A375 (cell line): Measurements from ENCODE around the gene TRIM47. TPM values are rescaled to one million over a fixed set of nuclear protein-coding genes. Genes with fewer than 3 reads are reported as not detected.

Source experiments
- total RNA-seq: library from RNA; depleted of rRNA; stranded (reverse); fragments of >200 nt; shearing (Covaris generic); gene quantifications from 2 replicates; pipeline ENCODE4 v1.2.3, GENCODE V29; 2014; rRNA removed

TRIM47 gene, protein sequence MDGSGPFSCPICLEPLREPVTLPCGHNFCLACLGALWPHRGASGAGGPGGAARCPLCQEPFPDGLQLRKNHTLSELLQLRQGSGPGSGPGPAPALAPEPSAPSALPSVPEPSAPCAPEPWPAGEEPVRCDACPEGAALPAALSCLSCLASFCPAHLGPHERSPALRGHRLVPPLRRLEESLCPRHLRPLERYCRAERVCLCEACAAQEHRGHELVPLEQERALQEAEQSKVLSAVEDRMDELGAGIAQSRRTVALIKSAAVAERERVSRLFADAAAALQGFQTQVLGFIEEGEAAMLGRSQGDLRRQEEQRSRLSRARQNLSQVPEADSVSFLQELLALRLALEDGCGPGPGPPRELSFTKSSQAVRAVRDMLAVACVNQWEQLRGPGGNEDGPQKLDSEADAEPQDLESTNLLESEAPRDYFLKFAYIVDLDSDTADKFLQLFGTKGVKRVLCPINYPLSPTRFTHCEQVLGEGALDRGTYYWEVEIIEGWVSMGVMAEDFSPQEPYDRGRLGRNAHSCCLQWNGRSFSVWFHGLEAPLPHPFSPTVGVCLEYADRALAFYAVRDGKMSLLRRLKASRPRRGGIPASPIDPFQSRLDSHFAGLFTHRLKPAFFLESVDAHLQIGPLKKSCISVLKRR
- total RNA-seq: 29.5 and 30.5 TPM in 2 replicates

DNA sequence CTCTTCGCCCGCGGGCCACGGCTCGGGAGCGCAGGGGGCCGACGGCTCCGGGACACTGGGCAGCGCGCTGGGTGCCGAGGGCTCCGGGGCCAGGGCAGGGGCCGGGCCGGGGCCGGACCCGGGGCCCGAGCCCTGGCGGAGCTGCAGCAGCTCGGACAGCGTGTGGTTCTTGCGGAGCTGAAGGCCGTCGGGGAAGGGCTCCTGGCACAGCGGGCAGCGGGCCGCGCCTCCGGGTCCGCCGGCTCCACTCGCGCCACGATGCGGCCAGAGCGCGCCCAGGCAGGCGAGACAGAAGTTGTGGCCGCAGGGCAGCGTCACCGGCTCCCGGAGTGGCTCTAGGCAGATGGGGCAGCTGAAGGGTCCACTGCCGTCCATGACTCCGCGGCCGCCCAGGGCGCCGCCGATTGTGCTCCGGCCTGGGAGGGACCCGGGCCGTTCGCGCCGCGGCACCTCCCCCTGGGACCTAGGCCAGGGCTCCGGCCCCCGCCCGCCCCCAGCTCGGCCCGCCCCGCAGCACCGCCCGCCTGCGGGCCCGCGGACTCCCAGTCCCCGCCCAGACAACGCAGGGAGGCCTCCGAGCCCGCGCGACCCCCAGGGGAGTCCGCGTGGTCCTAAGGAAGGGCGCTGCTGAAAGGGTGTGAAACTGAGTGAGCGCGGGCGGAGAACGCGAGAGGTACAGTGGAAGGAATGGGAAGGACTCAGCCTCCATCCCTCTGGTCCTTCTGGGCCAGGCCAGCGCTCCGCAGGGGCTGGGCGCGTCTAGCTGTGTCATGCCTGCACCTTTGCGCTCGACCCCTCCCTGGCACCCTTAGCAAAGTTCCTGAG, at the start of gene TRIM47:
TSS of gene TRIM47 (minus strand) at position 408 of the 825 bp plus-strand sequence. CDS start at position 375, 33 bp downstream.

DNA sequence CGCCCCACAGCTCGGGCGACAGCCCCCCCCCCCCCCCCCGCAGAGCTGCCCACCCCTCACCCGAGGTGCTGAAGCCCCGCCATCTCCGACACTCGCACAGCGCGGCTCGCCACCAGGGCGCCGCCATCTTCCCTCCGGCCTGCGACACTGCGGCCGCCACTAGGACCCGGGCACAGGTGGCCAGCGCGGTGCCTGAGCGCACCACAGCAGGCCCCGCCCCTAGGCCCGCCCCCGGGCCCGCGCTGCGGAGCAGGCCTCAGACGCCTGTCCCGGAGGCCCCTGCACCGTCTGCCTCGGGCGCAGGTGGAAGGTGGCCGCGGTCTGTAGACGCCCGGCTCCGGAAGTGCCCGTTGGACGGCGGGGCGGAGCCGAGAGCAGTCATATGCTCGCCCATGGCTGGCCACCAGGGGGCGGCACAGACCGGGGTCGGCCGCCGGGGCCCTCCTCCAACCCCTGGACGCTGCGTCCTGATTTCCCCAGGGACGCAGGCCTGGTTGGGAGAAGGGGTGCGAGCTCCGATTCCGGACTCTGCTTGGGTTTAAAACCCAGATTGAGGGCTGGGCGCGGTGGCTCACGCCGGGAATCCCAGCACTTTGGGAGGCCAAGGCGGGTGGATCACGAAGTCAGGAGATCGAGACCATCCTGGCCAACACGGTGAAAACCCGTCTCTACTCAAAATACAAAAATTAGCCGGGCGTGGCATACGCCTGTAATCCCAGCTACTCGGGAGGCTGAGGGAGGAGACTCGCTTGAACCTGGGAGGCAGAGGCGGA, 26.6 kb upstream of the TRIM47 start, which contains the start of gene MRPL38:
TSS of gene MRPL38 (minus strand) at position 136 of the 773 bp plus-strand sequence. CDS start at position 127, 9 bp downstream.

DNA sequence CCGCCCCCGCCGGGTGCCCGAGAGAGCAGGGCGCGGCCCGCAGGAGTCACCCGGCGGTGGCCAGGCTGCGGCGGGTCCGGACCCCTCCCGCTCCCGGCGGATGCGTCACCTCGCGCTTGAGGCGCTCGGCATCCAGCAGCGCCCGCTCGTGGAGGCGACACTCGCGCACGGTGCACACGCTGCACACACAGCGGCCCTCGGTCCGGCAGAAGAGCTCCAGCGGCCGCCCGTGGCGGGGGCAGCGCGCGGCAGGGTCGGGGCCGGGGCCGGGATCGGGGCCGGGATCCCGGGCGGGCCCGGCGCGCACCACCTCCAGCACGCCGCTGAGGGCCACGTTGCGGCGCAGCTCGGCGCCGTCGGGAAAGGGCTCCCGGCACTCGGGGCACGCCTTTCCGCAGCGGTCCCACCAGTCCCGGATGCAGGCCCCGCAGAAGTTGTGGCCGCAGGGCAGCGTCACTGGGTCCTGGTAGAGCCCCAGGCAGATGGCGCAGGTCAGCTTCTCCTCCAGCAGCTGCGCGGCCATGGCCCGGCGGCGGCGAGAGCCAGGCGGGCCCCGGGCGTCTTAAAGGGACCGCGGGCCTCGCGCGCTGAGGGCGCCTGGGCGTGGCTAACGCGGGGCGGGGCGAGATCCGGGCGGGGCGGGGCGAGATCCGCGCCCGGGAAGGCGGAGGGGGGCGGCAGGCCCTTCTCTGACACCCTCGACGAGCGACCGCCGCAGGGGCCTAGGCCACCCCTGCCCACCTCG, 18.2 kb upstream of the TRIM47 start, which contains the start of gene TRIM65:
TSS of gene TRIM65 (minus strand) at position 537 of the 745 bp plus-strand sequence. CDS start at position 523, 14 bp downstream.

DNA sequence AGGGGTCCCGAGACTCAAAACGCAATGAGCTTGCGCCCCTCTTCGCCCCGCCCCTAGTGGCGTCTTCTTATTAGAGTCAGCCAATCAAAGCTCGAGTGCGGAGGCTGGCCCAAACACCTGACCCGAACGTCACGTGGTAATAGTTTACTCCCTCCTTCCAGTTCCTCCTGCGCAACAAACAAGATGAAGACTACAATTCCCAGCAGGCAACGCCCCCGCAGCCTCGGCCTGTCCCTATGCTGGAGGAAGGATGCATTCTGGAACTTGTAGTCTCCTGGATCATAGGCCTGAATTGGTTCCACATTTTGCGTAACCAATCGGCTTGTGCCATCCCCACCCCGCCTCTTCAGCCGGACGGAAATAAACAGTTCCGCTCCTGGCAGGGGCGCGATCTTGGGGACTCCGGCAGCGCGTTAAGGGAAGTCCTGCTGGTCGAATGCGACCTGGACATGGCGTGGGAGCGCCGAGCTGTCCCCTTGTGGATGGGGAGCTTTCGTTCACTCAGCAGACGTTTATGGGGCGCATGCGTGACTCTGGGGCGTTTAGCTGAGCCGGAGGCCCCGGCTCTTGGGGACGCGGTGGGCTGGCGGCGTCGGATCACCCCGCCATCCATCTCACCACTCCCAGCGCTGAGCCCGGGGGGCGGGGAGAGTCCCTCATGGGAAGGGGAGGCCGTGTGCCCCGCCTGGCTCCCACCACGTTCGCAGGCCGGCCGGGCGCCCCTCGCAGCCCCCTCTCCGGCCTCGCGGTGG, 22.9 kb downstream of the TRIM47 start, which contains the start of gene WBP2:
TSS of gene WBP2 (minus strand) at position 26 of the 752 bp plus-strand sequence. CDS start 38 bp downstream, outside the sequence.

DNA sequence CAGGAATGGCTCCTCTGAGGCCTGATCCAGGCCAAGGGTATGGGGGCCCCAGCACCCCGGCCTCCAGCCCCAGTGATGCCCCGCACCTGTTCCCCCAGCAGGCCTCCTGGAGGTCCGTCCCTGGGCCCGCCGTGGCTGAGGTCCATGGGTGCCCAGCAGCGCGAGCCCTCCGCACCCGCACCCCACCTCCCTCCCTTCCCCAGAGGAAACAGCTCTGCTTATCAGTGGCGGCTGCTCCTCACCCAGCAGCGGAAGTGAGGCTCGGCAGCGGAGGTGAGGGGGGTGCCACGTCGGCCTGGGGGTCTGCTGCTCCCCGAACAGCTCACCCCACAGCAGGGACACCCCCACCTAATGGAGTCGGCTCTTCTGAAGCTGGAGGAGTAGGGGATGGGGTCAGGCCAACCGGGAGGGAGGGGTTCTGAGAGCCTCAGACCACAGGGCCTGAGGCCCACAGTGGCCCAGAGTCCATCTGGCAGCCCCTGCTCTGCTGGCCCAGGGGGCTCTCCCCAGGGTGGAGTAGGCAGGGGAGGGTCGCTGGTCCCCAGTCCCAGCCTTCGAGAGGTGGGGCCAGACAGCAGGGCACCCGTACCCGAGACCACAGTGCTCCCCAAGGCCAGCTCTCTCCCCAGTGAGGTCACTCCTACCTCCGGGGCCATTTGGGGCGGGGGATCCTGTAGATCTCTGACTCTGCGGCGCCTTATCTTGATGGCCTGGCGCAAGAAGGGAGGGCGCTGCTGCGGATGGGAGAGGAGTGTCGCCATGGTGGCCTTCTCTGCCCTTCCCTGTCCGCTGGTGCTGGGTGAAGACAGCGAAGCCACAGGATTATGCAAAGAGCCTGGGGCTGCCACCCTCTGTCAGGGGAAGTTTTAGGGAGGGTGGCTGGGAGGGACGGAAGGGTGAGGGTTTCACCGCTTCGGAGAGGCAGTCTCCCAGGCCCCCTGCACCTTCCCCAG, 34.5 kb downstream of the TRIM47 start, which contains the start of gene UNC13D:
TSS of gene UNC13D (minus strand) at position 828 of the 953 bp plus-strand sequence. CDS start at position 761, 67 bp downstream.

Other genes starting within 250 kb of the TRIM47 start
- gene SMIM5, start 245.1 kb downstream of the TRIM47 start, total RNA-seq: 0.57 and 1.2 TPM in 2 replicates
- 35.4 and 42.6 TPM in 2 replicates for gene RECQL5, start 211.4 kb downstream of the TRIM47 start, total RNA-seq
- gene SAP30BP, start 211.2 kb downstream of the TRIM47 start, total RNA-seq: 79.3 and 90.7 TPM in 2 replicates
- gene ITGB4, start 157.1 kb downstream of the TRIM47 start, total RNA-seq: 48.4 and 56.9 TPM in 2 replicates
- 54.3 and 57.9 TPM in 2 replicates for gene GALK1, start 113.4 kb downstream of the TRIM47 start, total RNA-seq
- gene UNK, start 93.8 kb downstream of the TRIM47 start, total RNA-seq: 16.6 and 18.8 TPM in 2 replicates
- gene UNC13D, start 34.2 kb downstream of the TRIM47 start, total RNA-seq: 3.2 and 6.2 TPM in 2 replicates
- 32.0 and 41.2 TPM in 2 replicates for gene WBP2, start 23.2 kb downstream of the TRIM47 start, total RNA-seq
- gene TRIM65, start 18.4 kb upstream of the TRIM47 start, total RNA-seq: 28.4 and 29.8 TPM in 2 replicates
- gene MRPL38, start 26.3 kb upstream of the TRIM47 start, total RNA-seq: 46.1 and 62.3 TPM in 2 replicates
- 25.7 and 26.1 TPM in 2 replicates for gene FBF1, start 62.5 kb upstream of the TRIM47 start, total RNA-seq
- gene ACOX1, start 100.6 kb upstream of the TRIM47 start, total RNA-seq: 16.1 and 17.6 TPM in 2 replicates
- 27.0 and 34.3 TPM in 2 replicates for gene TEN1, start 100.7 kb upstream of the TRIM47 start, total RNA-seq
- gene CDK3, start 122.3 kb upstream of the TRIM47 start, total RNA-seq: 5.4 and 9.3 TPM in 2 replicates
- gene EVPL, start 148.7 kb upstream of the TRIM47 start, total RNA-seq: 0.03 TPM in 1 of 2 replicates, not detected in the other
- gene SRP68, start 193.9 kb upstream of the TRIM47 start, total RNA-seq: 23.8 and 30.2 TPM in 2 replicates
- 0.32 TPM in 1 of 2 replicates, not detected in the other for gene GALR2, start 196.2 kb upstream of the TRIM47 start, total RNA-seq
- gene ZACN, start 200.6 kb upstream of the TRIM47 start, total RNA-seq: 0.29 TPM in 1 of 2 replicates, not detected in the other
- gene EXOC7, start 225.2 kb upstream of the TRIM47 start, total RNA-seq: 65.9 and 70.1 TPM in 2 replicates